LHCN-M2 (cell line): ENCODE data around the gene NAA10. TPM values are rescaled to one million over a fixed set of nuclear protein-coding genes. Genes with fewer than 3 reads are reported as not detected.

ENCODE experiments used
- DNase-seq: peaks from one replicate; pipeline ENCODE4 v3.0.0-alpha.2; 2012; ENCODE audit warnings: low read depth
- total RNA-seq: library from RNA; depleted of rRNA; stranded (reverse); fragments of >200 nt; gene quantifications from 2 replicates; pipeline ENCODE4 v1.2.3, GENCODE V29; 2014

The NAA10 gene
- total RNA-seq, 1 experiment from 2014 or later, result 160 TPM

DNA sequence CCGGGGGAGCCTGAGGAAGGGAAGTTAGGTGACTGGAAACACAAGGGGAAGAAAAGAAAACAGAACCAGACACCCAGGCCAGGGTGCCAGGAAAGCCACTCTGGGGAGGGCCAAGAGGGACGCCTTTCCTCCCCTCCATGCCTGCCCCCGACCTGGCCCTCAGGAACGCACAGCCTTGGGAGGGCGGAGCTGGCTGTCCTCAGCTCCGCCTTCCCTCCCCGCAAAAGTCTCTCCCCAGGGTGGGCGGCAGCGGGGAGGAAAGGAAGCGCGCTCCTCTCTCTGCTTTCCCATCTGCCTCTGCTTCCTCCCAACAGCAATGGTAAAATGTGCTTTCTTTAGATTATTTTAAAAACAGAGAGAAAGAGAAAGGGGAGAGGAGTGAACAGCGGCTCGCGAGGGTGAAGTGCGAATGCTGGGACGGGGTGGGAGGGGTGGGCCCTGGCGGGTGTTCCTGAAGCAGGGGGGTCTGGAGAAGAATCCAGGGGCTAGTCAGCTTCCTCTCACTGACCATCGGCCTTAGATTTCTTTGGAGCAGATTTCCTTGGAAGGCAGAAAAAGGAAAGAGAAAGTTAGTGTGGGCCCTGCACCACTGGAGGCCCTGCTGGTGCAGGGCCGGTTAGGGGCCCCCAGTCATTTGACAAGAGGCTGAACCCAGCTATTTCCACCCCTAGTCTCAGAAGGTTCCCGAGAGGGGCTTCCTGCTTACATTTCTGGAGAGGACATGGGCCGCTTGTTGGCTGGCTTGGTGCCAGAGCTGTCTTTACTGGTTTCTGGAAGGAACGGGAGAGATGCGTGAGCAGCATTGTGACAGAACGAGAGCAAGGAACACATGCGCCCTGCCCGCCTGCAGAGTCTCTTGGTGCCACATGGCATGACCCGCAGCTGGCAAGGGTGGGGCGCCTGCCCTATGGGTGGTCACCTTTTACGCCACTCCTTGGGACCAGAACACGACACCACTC is 14.3 kb upstream of the NAA10 start:
- DNase-seq, result no peak

GRCh38 chrX:153948002-153948466 is 13.2 kb upstream of the NAA10 start:
- DNase-seq, result no peak

DNA sequence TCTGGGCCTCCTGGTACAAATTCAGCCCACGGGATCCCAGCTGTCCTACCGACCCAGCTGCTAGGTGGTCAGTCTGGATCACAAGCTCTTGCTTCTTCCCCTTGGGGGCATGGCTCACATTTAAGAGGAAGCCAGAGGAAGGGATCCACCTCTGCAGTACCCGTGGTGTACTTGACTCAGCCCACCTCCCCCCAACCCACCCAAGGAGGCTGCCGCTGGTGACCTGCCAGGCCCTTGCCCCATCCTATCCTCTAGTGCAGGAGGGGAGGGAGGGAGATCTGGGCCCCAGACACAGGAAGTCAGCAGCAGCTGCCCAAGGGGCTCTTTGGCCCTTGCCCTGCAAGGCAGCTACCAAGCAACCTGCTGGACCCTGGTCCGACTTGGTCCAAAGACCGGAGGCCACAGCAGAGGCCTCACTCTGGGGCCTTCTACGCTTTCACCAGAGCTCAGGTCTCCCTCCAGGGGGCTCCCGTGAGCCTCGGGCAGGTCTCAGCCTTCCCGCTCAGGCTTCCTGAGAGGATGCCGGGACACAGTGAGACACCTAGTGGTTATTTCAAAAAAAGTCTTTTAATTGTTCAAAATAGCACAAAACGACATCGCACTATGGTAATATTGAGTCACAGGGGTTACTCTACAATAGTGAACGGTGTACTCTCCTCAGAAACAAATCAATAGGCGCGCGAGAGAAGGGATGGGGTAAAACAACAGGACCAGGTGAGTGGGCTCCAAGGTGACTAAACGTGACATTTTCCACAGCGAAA is 12.4 kb upstream of the NAA10 start:
- peak; percentile 68 for DNase-seq

- DNase-seq, result no peak
Measured at GRCh38 chrX:153945956-153946943, 11.4 kb upstream of the NAA10 start.

- no peak for DNase-seq
Measured at GRCh38 chrX:153944800-153945150, 9.9 kb upstream of the NAA10 start.

- no peak for DNase-seq
Measured at GRCh38 chrX:153944140-153944799, 9.4 kb upstream of the NAA10 start, which contains the start of gene RENBP. TSS of gene RENBP (minus strand) at chrX:153944643. CDS start at chrX:153944610, 33 bp downstream.

DNA sequence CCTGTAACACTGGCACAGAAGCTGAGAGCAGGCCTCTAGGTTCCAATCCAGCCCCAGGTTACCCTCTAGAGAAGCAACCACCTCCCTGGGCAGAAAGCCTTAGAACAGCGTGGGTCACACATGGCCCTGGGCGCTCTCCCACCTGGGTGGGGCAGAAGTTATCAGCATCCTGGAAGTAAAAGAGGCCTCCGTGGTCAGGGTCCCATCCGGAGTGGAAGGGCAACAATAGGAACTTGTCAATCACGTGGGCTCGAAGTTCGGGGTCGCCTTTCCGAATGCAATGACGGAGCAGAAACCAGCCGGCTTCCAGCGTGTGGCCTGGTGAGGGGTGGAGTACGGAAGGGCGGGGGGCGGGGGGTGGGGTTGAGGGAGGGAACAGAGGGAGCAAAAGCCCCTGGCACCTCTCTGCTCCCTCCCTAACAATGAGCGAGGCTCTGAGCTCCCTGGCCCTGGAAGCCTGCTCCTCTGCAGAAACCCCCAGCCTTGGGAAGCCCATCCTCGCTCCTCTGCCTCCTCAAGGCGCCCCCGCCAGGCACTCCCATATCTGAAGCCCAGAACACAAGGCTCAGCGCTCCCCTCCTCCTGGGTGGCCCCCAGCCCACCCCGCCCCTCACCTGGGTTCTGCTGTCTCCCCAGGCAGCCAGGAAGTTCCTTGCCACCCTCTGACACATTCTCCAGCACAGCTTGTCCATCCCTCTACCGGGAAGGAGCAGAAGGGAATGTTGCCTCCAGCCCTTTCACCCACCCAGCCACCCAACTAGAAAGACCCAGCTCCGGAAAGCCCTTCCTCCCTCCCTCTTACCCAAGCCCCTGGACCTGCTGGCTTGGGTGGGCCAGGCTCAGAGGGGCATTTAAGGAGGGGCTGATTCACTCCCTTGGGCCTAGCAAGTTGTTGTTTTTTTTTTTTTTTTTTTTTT is 6.8 kb upstream of the NAA10 start:
- DNase-seq, result no peak

DNA sequence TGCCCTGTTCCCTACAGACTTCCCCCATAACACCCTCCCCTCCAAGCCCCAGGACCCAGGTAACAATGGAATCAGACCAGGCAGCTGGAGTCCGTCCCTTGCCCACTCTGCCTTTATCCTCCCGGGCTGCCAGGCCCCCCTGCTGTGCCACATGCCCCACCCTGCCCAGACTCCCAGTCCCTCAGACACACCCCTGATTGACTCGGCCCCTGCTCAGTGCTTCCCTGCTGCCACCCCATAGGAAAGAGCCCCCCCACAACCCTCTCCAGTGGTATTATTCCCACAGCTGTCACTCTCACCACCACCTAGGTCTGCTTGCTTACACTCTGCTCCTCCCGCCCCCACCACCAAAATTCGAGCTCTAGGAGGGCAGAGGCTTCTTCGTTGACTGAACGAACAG is 4.7 kb upstream of the NAA10 start:
- DNase-seq, result no peak

GRCh38 chrX:153938226-153938786 is 3.5 kb upstream of the NAA10 start:
- DNase-seq, result no peak

GRCh38 chrX:153937056-153937455 is 2.2 kb upstream of the NAA10 start:
- DNase-seq, result no peak

- DNase-seq, result no peak
Measured at GRCh38 chrX:153935326-153935851, 552 bp upstream of the NAA10 start.

- DNase-seq, result no peak
Measured at GRCh38 chrX:153934148-153934761, 582 bp downstream of the NAA10 start.

GRCh38 chrX:153933748-153934147 is 1.1 kb downstream of the NAA10 start:
- peak; percentile 22 for DNase-seq

DNA sequence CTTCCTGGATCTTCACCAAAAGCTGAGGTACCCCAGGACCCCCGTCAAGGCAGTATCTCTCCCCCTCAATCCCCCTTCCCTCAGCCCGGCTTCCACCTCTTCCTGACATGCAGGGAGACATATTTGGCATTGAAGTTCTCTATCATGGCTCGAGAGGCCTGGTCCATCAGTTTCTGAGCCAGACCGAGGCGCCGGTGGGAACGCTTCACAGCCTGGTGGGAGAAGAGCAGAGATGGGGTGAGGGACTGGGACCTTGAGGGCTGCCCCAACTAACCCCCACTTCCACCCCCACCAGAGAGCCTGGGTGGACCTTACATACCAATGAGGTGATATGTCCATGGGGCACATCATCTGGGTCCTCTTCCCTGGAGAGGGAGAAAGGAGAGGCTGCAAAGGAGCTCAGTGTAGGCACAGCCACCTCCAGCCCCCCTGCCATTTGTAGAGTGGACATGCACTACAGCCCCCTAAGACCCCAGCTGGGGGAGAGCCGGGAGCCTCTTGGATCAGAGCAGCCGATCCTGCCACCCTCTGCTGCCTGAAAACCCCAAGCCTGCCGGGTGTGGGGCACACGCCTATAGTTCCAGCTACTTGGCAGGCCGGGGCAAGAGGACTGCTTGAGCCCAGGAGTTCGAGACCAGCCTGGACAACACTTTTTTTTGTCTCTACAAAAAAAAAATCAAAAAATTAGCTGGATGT is 2.5 kb downstream of the NAA10 start:
- no peak for DNase-seq

DNA sequence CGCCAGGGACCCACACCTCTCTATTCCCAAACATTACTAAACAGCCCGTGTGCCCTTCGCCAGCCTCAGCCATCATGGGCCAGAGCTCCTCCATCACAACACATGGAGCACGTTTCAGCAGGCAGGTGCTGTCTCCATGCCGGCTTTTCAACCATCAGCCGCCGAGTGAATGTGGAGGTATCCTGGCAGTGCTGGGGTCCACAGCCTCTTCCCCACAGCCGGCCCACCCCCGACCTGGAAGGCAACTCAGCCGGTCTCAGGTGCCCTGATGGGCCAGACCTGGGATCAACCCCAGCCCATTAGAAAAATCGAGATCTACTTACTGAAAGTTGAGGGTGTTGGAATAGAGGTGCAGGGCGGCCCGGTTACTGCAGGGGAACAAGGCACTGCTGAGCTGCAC is 3.1 kb downstream of the NAA10 start:
- no peak for DNase-seq

DNA sequence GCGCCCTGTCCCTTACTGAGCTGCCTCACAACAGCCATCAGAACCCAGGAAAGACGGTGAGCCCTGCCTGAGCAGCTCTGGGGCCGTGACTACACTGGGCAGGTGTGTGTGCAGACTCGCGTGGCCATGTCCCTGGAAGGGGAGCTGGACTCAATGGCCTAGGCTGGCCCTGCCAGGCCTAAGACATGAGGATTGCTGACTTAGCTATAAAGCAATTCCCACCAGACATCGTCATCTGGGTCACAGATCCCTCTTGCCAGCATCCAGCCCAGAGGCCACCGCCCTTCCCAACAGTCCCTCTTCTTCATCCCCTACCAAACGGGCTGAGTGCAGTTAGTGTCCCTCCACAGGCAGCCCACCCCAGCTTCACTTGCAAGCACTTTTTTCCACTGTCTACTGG is 3.7 kb downstream of the NAA10 start:
- no peak for DNase-seq

DNA sequence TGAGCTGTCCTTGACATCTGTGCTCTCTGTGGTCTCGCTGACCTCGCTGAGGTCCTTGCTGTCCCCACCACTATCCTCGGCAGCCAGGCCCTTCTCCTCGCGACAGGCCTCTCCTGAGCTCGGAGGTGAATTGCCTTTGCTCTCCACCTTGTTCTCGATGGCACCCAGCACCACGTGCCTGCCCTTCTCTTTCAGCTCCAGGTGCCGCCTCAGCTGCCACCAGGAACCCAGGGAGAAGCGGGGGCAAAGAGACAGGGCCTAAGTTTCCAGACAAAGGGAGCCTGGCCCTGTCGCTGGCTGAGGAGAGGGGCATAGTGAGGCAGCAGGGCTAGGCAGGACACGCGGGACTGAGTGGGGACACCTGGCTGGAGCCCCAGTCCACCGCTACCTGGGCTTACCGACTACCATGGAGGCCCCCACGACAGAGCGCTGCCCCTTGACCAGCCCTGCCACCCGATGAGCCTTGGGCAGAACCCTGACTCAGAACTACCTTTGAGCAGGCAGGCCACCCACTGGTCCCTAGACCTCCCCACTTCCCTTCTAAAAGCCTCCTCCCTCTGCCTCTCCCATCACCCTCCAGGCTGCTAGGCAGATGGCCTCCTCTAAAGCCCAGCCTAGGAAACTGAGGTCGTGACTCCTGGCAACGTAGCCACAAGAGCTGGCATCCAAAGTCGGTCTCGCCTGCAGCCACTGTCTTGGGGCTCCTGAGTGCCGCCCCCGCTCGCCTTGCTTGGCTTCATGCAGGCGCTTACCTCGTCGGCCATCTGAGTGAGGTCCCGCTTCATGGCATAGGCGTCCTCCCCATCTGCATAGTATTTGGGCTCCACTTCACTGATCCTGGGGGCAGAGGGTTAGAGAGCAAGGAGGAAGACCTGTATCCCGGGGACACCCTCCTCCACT is 4.6 kb downstream of the NAA10 start:
- DNase-seq, result no peak
